Epithelial cell of esophagus (primary cell): ENCODE data around the gene ZRANB3.
"Not testable (repeated sequence)": the region's sequence is repeated elsewhere in the genome, so short reads cannot be mapped to it uniquely, and the experiment has no call there.

Experiments used
- DNase-seq: peaks from one replicate; pipeline ENCODE4 v3.0.0; 2010; ENCODE audit warnings: low read depth
- H3K4me3 ChIP-seq: 2 replicates; pipeline ENCODE4 v1.5.1; 2011; ENCODE audit warnings: mild to moderate bottlenecking, low read length, control low read depth
- CTCF ChIP-seq: IDR thresholded peaks from 2 replicates; pipeline ENCODE4 v1.5.1; 2011; ENCODE audit warnings: low read depth, mild to moderate bottlenecking, low read length, control low read depth, inconsistent platforms; ENCODE audit not compliant: insufficient read depth; ENCODE audit errors: missing control alignments

ZRANB3 gene

GRCh38 chr2:135304694-135305093 is 226.3 kb downstream of the ZRANB3 start:
- no peak for TF ChIP-seq CTCF
- no peak for DNase-seq

DNA sequence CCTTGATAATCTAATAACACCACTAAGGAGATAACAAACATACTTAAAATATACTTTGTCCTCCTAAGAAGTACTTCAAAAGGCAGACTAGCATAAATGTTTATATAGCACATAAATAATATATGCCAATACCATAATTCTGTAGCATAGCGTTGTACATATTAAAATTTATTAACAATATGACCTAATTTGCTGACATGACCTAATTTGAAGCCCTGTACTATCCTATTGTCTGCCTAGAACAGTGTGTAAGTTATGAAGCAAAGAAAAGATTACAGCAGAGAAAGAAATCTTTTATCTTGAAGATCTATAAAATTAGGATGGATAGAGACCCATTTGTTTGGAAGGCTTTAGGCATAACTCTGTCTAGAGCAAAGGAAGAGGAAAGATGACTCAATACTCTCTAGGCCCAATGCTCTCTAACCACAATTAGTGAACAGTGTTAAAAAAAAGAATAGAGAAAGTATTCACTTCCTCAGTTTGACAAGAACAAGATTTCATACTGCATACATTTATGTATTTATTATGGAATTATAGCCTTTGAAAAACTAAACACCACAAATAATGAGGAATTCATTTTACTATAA is 231.3 kb downstream of the ZRANB3 start:
- DNase-seq: peak; percentile 37
- no peak for TF ChIP-seq CTCF
- no peak overlapping the region for H3K4me3 ChIP-seq

More at GRCh38 chr2:135304694-135305093, 226.3 kb downstream of the ZRANB3 start:
- no peak overlapping the region for H3K4me3 ChIP-seq

DNA sequence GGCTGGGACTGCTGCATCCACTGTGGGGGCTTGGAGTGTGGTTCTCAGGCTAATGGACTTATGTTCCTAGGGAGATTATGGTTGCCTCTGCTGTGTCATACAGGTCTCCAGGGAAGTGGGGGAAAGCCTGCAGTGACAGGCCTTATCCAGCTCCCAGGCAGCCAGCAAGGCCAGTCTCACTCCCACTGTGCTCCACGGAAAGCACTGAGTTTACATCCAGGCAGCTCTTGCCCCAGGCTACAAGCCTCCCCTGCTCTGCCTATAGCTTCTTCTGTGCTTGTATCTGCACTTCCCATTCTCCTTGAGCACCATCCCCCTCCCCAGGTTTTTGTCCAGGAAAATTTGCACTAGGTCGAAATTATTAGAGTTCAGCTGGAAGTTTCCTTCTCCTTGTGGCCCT is 231.9 kb downstream of the ZRANB3 start:
- no peak overlapping the region for H3K4me3 ChIP-seq
- DNase-seq: peak; percentile 49
- no peak for TF ChIP-seq CTCF

DNA sequence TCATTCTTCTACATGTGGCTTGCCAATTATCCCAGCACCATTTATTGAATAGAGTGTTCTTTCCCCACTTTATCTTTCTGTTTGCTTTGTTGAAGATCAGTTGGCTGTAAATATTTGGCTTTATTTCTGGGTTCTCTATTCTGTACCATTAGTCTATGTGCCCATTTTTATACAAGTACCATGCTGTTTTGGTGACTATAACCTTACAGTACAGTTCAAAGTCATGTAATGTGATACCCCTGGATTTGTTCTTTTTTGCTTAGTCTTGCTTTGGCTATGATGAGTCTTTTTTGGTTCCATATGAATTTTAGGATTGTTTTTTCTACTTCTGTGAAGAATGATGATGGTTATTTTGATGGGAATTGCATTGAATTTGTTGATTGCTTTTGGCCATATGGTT is 243.9 kb downstream of the ZRANB3 start:
- H3K4me3 ChIP-seq, DNase-seq: not testable (repeated sequence)

DNA sequence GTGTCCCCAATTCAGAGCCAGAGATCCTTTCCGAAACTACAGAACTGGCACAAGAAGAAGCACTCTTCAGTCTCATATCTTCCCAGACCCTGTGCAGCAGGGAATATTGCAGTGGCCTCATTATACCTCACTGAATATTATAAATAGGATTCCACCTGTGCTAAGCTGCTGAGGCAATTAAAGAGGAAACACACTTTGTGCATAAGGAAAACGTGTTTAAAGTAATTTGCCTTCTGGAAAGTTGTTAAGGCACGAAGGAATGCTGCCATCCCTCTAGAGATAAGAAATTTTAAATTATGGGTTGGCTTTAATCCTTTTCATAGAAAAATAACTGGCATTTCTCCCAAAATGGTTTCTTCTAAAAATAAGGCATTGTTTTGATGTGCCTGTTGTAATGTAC is 245.6 kb downstream of the ZRANB3 start:
- H3K4me3 ChIP-seq: no peak overlapping the region
- no peak for DNase-seq
- no peak for TF ChIP-seq CTCF

DNA sequence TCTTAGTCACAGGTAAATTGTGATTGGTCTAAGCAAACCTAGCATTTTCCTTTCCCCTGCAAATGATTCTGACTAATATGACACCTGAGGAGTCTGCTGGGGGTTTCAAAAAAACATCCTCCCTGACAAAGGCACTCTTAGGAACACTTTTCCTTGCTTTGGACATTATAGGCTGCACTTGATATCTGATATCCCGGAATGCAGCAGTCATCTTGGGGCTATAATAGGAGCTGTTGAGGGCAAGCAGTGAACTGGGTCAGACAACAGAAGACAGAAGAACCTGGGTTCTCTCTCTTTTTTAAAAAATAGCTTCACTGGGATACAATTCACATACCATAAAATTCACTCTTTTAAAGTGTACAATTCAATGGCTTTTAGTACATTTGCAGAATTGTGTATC is 249.6 kb downstream of the ZRANB3 start:
- no peak for DNase-seq
- H3K4me3 ChIP-seq: no peak overlapping the region
- no peak for TF ChIP-seq CTCF

DNA sequence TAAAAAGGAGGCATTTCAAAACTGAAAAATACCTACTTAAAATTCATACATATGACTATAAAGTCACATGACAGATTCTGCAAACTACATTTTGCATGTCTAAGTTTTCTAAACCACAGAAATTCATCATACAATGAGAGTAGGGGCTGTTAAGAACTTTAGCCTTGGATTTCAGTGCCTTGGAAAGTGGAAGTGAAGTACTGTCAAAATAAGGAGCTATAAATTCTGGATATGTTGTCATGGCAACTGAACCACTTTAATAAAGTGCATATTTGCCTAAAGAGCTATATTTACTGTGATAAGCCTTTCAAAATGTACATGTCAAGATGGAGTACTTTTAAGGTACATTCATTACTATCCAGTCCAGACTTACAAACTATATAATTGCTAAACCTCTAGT is 251.8 kb downstream of the ZRANB3 start:
- no peak for TF ChIP-seq CTCF
- no peak for DNase-seq

More for the DNA sequence above, 251.8 kb downstream of the ZRANB3 start:
- H3K4me3 ChIP-seq: no peak overlapping the region
